ENCODE measurements around the gene FRMD4A.

DNA sequence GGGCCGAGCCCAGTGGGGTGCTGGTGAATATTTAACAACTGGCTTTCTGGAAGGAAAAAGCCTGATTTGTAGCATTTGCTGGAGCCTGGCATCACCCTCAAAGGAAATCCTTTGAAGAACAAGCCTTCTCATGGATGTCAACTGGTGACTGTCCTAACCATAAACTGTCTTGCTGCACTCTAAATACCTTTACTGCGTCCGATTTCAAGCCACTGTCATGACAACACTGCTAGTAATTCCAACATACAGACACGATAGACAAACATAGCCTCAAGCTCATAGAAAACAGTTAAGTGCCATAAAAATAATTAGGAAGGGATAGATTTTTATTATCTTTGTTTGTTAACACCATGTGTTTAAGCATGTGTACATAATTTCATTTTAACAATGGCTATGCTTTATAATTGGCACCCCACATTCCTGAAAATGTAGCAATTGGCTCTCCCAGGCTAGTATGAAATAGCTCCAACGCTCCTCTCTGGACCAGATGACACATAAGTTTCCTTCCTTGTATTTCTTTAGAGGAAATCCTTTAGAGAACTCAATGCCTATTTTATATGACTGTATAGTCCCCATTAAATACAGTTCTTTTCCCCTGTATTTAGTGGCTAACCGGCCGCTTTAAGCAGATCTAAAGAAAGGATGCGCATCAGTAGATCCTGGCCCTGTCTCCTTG, 470.6 kb downstream of the FRMD4A start:
- TF ChIP-seq, protein P1, sequence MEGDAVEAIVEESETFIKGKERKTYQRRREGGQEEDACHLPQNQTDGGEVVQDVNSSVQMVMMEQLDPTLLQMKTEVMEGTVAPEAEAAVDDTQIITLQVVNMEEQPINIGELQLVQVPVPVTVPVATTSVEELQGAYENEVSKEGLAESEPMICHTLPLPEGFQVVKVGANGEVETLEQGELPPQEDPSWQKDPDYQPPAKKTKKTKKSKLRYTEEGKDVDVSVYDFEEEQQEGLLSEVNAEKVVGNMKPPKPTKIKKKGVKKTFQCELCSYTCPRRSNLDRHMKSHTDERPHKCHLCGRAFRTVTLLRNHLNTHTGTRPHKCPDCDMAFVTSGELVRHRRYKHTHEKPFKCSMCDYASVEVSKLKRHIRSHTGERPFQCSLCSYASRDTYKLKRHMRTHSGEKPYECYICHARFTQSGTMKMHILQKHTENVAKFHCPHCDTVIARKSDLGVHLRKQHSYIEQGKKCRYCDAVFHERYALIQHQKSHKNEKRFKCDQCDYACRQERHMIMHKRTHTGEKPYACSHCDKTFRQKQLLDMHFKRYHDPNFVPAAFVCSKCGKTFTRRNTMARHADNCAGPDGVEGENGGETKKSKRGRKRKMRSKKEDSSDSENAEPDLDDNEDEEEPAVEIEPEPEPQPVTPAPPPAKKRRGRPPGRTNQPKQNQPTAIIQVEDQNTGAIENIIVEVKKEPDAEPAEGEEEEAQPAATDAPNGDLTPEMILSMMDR (IDR thresholded peaks at IDR 0.05) = no peak
- no peak for TF ChIP-seq POLR2A (IDR thresholded peaks at IDR 0.05)

Data from heart left ventricle (tissue), 13 donors.